ENCODE results near the gene SLC12A8.
A peak's percentile ranks its signal among the peaks of the same experiment; 100 is the strongest.

SLC12A8 gene

GRCh38 chr3:125042725-125043406, 169.7 kb downstream of the SLC12A8 start:
- DNase-seq (ENCODE audit: low spot score): no peak
- TF ChIP-seq CTCF (IDR thresholded peaks at IDR 0.05; ENCODE audit: extremely low read depth, missing control alignments): no peak

- no peak for TF ChIP-seq CTCF (IDR thresholded peaks at IDR 0.05; ENCODE audit: extremely low read depth, missing control alignments)
- no peak for DNase-seq (ENCODE audit: low spot score)
Measured at GRCh38 chr3:125039131-125040100, 173.1 kb downstream of the SLC12A8 start.

- no peak for DNase-seq (ENCODE audit: low spot score)
- no peak for TF ChIP-seq CTCF (IDR thresholded peaks at IDR 0.05; ENCODE audit: extremely low read depth, missing control alignments)
Measured at GRCh38 chr3:125037498-125038150, 174.9 kb downstream of the SLC12A8 start.

- TF ChIP-seq CTCF (IDR thresholded peaks at IDR 0.05; ENCODE audit: extremely low read depth, missing control alignments): no peak
- peak; percentile 66 for DNase-seq (ENCODE audit: low spot score)
Measured at GRCh38 chr3:125035217-125035616, 177.3 kb downstream of the SLC12A8 start.

GRCh38 chr3:125033616-125034015, 178.9 kb downstream of the SLC12A8 start:
- DNase-seq (ENCODE audit: low spot score): no peak
- no peak for TF ChIP-seq CTCF (IDR thresholded peaks at IDR 0.05; ENCODE audit: extremely low read depth, missing control alignments)

- no peak for TF ChIP-seq CTCF (IDR thresholded peaks at IDR 0.05; ENCODE audit: extremely low read depth, missing control alignments)
- DNase-seq (ENCODE audit: low spot score): no peak
Measured at GRCh38 chr3:125033135-125033534, 179.4 kb downstream of the SLC12A8 start.

Data from GM20000 (cell line).